Activated T-helper 9 cell treated with anti-CD3 and anti-CD28 coated beads, Interleukin-2, amount 50 U/mL, for 16 hours (primary cell): ENCODE data around the gene NPTX1.
"Not testable (repeated sequence)": the region's sequence is repeated elsewhere in the genome, so short reads cannot be mapped to it uniquely, and the experiment has no call there.

Experiments used
- DNase-seq: peaks from one replicate; pipeline ENCODE4 v3.0.0-alpha.2; 2020; ENCODE audit warnings: low read depth

The NPTX1 gene

DNA sequence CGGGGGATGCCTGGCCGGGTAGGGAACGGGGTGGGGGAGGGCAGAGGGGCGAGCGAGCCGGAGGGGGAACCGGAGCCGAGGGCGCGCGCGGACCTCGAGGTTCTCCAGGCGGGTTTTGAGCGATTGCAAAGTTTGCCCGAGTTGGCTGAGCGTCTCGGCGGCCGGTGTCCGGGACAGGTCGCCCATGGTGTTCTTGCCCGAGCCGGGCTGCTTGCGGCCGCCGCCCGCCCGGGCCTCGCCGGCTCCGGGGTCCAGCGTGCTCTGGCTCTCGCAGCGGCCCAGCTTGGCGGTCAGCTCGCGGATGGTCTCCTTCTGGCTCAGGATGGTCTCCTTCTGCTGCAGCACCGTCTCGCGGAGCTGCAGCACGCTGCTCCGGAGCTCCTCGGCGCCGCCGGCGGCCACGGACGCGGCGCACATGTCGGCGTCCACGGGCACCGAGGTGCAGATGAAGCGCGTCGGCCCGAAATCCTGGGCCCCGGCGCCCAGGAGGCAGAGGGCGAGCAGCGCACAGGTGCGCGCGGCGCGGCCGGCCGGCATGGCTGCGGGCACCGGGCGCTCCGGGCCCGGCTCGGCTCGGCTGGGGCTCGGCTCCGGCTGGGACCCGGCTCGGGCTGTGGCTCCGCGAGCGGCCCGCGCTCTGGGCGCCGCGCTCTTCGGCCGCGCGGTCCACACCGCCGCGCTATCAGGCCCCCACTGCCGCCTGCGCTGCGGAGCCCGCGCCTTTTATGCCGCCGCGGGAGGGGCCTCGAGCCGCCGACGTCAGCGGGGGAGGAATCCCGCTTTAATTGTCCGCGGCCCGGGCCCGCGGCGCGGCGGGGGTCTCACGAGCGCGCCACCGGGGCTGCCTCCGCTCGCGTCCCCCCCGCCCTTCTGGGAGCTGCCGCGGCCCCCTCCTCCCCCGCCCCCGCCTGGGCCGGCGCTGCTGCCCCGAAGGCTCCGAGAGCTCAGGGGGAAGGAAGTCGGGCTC lies at the start of gene NPTX1:
Gene NPTX1, minus strand, starts transcription at position 698 of the 967 bp plus-strand sequence. Its CDS starts 161 bp downstream, at position 537.
- no peak for DNase-seq

GRCh38 chr17:80523956-80524712 lies 47.7 kb upstream of the NPTX1 start:
- DNase-seq = no peak

GRCh38 chr17:80523054-80523744 lies 46.8 kb upstream of the NPTX1 start:
- no peak for DNase-seq

DNA sequence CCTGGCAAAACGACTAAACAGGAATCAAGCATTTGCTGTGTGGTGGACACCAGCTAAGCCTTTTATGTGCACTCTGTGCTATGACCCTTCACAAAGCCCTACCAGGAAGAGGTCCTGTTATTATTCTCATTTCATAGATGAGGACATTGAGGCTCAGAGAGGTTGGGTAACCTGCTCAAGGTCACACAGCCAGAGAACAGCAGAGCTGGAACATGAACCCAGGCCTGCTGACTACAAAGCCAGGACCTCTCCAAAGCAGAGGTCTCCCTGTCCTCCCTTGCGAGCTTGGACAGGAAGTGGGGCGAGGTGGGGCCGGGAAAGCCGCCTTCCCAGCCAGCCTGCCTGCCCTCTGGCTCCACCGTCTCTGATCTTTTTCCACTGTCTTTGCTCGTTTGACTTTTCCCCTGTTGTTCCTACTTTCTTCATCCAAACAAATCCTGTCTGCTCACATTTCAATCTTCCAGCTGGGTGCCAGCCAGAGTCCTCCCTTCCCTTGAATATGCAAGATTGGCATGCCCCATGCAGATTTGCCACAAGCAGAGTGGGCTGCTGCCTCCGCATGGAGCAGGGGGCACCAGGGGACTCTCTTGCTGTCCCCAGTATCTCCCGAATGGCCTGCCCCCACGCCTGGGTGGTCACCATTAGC lies 44.5 kb upstream of the NPTX1 start:
- no peak for DNase-seq

GRCh38 chr17:80519091-80519781 lies 42.8 kb upstream of the NPTX1 start:
- DNase-seq = no peak

DNA sequence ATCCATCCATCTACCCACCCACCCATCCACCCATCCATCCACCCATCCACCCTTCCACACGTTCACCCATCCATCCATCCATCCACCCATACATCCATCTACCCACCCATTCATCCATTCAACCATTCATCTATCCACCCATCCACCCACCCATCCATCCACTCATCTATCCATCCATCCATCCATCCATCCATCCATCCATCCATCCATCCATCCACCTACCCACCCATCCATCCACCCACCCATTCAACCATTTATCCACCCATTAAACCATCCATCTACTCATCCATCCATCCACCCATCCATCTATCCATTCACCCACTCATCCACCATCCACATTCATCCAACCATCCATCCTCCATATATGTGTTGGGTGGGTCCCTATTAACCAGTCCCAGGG lies 42.0 kb upstream of the NPTX1 start:
- no peak for DNase-seq

DNA sequence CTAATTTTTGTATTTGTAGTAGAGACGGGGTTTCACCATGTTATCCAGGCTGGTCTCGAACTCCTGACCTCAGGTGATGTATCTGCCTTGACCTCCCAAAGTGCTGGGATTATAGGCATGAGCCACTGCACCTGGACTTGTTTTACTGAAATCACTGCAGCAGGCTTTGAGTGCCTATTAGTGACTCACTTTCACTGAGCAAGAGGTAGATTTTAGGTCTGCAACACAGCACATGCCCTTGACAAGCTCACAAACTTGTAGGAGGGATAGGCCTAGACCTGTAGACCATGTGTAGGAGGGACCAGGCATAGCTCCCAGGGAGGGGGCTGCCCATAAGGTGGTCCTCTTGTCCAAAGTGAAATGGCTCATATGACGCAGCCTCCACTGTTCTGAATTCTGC lies 41.2 kb upstream of the NPTX1 start:
- DNase-seq = no peak

GRCh38 chr17:80516171-80516932 lies 39.9 kb upstream of the NPTX1 start:
- no peak for DNase-seq

DNA sequence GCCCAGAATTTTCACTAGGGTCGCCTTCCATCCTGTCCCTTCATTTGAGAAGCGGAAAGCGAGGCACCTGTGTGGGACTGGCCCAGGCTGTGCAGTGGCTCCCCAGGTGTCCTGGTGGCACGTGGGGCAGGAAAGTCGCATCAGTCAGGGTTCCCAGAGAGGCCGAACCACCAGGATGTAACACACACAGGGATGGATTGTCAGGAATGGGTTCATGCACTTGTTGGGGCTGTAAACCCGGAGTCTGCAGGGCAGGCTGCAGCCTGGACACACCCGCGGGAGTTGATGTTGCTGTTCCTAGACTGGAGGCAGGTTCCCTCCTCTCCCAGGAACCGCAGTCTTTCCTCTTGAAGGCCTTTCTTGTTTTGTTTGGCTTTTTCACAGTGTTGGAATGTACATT lies 37.5 kb upstream of the NPTX1 start:
- DNase-seq = no peak

- no peak for DNase-seq
These were observed 36.8 kb upstream of the NPTX1 start for GRCh38 chr17:80513201-80513600.

GRCh38 chr17:80512233-80512632 lies 35.8 kb upstream of the NPTX1 start:
- DNase-seq = no peak

DNA sequence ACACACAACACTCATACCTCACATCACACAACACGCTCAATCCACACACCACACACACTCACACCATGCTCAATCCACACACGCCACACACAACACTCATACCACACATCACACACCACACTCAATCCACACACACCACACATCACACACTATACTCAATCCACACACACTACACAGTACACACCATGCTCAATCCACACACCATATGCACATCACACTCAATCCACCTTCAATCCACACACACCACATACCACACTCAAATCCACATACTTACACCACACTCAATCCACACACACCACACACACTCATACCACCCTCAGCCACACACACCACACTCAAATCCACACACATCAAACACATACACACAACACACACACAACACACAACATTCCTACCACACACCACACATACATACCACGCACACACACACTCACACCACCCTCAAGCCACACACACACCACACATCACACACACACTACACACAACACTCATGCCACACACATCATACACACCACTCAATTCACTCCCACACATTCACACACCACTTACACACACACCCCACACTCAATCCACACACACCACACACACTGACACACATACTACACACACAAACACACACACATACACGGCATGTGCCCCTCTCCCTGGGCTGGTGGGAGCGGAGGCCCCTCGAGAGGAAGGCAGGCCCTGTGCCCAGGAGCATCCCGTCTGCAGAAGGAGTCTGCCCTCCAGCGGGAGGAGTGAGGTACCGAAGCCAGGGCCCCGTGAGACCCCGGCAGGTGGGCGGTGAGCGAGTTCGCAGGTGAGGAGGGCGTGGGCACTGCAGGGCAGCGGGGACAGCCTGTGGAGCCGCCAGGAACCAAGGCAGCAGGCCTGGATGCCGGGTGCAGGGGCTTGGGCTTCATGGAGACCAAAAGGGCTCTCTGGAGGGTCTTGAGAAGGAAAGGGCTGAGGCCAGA lies 35.1 kb upstream of the NPTX1 start:
- no peak for DNase-seq

DNA sequence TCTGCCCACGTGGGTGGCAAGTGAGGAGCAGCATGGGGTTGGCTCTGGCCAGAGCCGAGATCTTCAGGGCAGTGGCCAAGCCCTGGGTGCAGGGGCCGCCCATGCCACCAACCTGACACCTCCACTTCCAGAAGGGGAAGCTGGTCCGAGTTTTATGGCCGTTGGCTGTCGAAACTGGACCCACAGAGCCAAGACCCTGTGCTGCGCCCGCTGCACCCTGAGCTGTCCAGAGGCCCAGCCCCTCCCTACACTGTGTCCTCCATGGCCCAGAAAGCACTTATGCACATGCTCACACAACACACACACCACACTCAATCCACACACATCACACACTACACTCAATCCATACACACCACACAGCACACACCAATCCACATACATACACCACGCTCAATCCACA lies 34.4 kb upstream of the NPTX1 start:
- no peak for DNase-seq

DNA sequence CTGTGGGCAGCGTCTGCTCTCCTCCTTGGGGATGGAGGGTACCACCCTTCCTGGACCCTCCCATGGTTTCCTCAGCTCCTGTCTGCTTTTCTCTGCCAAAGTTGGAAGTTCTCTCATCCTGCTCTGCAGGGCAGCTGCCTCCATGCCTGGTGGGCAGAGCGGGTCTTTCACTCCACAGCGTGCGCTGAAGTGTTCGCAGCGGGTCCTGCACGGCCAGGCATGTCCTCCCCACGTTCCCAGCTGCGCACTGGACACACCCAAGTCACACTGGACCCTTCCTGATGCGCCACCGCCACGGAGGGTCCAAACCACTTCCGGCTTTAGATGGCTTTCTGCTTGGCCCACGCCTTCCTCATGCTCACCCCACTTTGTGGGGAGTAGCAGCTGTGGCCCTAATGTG lies 33.7 kb upstream of the NPTX1 start:
- DNase-seq = no peak

- DNase-seq = no peak
These were observed 32.9 kb upstream of the NPTX1 start for GRCh38 chr17:80509311-80509710.

DNA sequence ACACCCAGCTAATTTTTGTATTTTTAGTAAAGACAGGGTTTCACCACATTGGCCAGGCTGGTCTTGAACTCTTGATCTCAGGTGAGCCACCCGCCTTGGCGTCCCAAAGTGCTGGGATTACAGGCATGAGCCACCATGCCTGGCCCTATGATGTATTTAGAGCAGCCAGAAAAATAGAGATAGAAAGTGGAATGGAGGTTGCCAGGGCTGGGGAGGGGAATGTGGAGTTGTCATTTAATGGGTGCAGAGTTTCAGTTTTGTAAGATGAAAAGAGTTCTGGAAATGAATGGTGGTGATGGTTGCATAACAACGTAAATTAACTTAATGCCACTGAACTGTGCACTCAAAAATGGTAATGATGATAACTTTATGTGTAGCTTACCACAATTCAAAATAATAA lies 31.6 kb upstream of the NPTX1 start:
- DNase-seq = no peak

DNA sequence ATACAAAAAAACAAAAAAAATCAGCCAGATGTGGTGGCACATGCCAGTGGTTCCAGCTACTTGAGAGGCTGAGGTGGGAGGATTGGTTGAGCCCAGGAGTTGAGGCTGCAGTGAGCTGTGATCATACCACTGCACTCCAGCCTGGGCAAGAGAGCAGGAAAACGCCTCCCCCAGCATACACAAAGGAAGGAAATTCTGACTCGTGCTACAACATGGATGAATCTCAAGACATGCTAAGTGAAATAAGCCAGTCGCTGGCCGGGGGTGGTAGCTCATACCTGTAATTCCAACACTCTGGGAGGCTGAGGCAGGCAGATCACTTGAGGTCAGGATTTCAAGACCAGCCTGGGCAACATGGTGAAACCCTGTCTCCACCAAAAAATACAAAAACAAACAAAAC lies 30.8 kb upstream of the NPTX1 start:
- DNase-seq = not testable (repeated sequence)

DNA sequence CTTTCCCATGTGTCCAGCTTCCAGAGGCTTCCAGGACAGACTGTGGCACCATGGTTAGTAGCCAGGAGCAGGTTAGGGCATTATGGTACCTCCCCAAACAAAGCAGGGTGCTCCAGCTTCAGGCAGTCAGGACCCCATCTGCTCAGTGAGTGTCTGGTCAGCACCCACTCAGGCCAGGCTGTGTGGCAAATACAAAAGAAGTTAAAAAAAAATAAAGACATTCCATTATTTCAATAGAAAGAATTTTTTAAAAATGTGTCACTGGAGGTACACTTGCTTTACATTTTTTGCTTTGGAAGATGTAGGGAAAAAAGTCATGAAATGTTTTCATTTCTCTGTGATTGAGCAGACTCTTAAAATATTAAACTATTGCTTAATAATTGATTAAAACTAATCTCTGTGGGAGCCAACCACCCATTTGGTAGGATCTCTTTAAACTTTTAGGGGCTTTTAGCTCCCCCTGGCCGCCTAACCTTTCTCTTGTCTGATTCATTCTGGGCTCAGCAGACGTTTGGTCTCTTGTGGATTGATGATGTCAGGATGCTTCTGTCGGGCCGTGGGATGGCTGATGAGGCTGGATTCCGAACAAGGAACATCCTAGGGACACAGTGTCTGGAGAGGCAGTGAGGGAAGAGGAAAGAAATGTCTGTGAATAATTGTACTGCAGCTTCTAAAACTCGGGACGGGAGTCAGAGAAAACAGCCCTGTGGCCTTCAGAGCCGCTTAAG lies 28.4 kb upstream of the NPTX1 start:
- no peak for DNase-seq

- DNase-seq = no peak
These were observed 27.5 kb upstream of the NPTX1 start for GRCh38 chr17:80503921-80504320.
